ENCODE results near the gene POMC.

- TF ChIP-seq RAD21 (IDR thresholded peaks at IDR 0.05; ENCODE audit: low read depth): no peak
- no peak for TF ChIP-seq FOXM1 (IDR thresholded peaks at IDR 0.05; ENCODE audit: borderline replicate concordance, low read depth)
- no peak for TF ChIP-seq MAX (IDR thresholded peaks at IDR 0.05)
- TF ChIP-seq EP300 (IDR thresholded peaks at IDR 0.05; ENCODE audit: borderline replicate concordance): no peak
Observed at GRCh38 chr2:25159949-25160348, 8.4 kb downstream of the POMC start.

All from Ishikawa (cell line).